DMS 273 (cell line): ENCODE results near the gene HHLA2.
"Not testable (repeated sequence)": the region's sequence is repeated elsewhere in the genome, so short reads cannot be mapped to it uniquely, and the experiment has no call there.

Source experiments
- DNase-seq: peaks from one replicate; lab custom pipeline; 2025; ENCODE audit not compliant: unreplicated experiment; lab: John Stamatoyannopoulos, UW

Gene HHLA2, protein sequence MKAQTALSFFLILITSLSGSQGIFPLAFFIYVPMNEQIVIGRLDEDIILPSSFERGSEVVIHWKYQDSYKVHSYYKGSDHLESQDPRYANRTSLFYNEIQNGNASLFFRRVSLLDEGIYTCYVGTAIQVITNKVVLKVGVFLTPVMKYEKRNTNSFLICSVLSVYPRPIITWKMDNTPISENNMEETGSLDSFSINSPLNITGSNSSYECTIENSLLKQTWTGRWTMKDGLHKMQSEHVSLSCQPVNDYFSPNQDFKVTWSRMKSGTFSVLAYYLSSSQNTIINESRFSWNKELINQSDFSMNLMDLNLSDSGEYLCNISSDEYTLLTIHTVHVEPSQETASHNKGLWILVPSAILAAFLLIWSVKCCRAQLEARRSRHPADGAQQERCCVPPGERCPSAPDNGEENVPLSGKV

DNA sequence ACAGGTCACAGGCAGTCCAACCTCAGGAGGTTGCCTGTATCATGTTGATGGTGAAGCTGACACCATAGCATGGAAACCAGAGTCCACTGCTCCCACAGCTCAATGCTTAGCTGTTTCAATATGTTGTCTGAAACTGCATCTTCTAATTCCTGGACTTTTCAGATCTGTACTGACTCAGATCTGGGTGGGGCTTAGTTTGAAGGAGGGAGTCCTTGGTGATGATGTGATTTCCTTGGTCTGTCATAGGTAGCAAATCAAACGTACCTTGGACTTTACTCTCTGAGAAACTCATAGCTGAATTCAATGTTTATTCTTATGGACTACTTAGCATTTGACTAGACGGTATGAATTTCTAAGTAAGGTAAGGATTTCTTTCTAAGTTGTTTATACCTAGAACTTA, at the start of gene HHLA2:
Gene HHLA2 (plus strand): TSS at position 310 of the 400 bp plus-strand sequence. CDS start 55,266 bp downstream, outside the sequence.
- DNase-seq: no peak

DNA sequence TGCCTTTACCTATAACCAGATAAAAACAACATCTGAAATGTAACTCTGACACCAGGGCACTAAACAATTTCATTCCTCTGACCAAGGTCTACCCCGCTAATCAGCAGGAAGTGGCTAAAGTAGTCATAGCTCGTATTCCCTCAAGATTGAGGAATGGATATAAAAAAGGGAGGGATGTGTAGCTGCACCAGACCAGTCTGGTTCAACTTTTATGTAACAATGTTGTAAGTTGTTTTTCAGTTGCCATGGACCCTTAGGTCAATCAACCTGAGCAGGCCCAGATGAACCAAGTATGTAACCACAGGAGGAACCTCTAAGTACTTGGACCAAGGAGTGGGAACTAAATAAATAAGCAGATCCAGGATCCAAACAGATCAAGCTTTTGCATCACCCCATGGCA, 45.7 kb upstream of the HHLA2 start:
- DNase-seq: no peak

DNA sequence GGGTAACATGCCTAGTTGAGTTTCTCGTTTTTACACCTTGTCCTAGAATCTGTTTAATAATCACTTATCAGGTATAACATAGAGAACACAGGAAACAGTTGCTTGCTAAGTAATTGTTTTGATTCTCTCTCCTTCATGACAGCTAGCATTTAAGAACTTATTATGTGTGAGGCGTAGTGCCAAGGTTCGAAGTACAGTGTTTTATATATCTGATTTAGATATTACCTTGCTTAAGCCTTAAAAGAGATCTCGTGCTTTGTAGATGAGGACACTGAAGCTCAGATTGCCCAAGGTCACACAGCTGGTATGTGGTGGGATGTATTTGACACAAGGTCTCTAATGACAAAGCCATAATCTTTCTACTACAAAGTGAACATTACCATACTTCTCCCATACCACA, 45.1 kb upstream of the HHLA2 start:
- DNase-seq: no peak

DNA sequence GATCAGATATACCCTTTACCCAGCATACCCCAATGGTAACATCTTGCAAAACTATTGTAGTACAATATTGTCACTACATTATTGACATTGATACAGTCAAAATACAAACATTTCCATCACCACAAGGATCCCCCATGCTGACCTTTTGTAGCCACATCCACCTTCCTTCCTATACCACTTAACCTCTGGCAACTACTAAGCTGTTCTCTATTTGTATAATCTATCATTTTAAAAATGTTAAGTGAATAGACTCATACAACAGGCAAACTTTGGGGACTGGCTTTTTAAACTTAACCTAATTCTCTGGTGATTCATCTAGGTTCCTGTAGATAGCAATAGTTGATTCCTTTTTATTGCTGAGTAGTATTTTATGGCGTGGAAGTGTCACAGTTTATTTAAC, 44.5 kb upstream of the HHLA2 start:
- no peak for DNase-seq

DNA sequence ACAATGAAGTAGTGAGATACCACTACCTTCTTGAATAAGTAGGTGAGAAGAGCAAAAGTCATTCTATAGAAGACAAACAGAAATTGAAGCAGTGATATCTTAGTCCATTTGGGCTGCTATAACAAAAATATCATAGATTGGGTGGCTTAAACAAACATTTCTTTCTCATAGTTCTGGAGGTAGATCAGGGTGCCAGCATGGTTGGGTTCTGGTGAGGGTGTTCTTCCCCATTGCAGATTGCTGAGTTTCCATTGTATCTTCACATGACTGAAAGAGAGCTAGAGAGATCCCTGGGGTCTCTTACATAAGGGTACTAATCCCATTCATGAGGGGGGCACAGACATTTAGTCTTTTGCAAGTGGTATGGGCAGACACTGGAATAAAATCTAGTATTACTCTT, 41.2 kb upstream of the HHLA2 start:
- DNase-seq: no peak

DNA sequence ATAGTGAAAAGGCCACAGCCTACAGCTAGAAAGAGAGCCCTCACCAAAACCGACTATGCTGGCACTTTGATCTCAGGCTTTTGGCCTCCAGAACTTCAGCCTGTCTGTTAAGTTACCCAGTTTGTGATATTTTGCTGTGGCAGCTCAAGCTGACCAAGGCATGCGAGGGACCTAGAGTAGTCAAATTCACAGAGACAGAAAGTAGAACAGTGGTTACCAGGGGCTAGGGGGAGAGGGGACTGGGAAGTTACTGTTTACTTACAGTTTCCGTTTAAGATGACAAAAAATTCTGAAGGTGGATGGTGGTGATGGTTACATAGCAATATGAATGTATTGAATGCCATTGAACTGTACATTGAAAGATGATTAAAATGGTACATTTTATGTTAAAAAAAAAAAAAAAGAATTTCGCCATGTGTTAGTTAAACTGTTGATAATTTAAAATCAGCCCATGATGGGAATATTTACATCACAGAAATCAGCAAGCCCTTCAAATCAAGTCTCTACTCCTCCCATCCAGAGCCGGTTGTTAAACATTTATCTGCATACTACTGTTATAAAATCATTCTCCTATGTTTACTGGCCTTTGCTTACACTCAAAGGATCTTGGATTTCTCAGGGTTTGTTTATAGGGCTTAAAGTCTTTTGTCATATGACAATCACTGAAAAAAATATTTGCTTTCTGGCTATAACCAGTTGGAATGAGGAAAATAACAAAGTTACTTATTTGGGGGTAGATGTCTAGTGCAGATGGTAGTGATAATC, 31.6 kb upstream of the HHLA2 start:
- DNase-seq: not testable (repeated sequence)

DNA sequence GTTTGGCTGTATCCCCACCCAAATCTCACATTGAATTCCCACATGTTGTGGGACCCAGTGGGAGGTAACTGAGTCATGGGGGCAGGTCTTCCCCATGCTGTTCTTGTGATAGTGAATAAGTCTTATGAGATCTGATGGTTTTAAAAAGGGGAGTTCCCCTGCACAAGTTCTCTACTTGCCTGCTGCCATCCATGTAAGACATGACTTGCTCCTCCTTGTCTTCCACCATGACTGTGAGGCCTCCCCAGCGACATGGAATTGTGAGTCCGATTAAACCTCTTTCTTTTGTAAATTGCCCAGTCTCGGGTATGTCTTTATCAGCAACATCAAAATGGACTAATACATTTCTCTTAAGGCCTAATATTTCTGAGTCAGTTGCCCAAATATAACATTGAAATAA, 28.1 kb upstream of the HHLA2 start:
- DNase-seq: not testable (repeated sequence)

DNA sequence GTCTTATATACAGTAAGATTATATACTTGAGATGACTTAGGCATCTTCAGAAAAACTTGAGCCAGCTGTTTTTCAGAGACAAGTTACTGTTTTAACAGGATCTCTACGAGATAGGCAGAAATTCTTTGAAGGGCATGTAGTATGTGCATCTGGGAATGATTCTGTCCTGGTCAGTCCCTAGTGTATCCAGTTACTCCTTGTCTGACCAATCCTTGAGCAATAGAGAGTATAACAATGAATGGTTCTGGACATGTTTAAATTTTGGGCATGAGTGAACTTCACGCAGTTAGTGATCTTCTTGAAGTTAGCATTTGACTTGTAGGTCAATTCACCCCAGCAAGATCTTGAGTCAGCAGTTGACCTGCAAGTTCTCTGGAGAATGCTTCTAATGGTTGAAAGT, 24.7 kb upstream of the HHLA2 start:
- no peak for DNase-seq

DNA sequence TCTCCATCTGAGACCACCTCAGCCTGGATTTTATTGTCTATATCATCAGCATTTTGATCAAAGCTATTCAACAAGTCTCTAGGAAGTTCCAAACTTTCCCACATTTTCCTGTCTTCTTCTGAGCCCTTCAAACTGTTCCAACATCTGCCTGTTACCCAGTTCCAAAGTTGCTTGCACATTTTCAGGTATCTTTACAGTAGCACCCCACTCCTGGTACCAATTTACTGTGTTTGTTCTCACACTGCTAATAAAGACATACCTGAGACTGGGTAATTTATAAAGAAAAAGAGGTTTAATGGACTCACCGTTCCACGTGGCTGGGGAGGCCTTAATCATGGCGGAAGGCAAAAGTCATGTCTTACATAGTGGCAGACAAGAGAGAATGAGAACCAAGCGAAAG, 17.3 kb upstream of the HHLA2 start:
- DNase-seq: not testable (repeated sequence)

DNA sequence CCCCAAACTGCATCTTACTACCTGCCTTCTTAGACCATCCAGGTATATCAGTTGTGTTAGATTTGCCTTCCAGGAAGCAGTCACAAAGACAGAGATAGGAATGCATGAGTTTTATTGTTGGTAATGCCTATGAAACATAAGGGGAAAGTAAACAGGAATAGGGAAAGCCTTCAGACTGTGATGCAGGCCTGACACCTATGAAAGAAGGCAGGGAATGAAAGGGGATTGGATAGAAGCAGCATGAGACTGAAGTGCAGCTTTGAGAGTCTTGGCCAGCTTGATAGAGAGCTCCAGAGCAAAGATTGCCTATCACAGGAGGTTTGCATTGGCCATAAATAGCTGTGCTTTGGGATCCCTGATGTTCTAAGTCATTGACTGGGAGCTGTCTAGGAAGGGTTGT, 15.9 kb upstream of the HHLA2 start:
- no peak for DNase-seq

DNA sequence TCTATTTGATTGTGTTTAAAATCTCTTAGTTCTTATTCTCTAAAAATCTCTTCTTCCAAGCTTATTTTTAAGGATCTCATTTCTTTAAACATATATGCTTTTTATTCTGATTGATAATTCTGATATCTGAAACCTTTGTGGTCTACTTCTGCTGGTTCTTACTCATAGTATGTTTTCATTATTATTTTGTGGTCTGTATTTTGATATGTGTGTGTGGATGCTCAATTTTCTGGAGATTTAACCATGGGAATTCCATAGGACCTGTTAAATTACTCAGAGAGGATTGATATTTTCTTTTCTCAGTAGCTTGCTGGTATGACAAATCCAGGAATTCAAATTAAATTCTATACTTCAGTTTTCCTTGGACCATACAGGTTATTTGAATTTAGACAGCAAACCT, 14.7 kb upstream of the HHLA2 start:
- no peak for DNase-seq

DNA sequence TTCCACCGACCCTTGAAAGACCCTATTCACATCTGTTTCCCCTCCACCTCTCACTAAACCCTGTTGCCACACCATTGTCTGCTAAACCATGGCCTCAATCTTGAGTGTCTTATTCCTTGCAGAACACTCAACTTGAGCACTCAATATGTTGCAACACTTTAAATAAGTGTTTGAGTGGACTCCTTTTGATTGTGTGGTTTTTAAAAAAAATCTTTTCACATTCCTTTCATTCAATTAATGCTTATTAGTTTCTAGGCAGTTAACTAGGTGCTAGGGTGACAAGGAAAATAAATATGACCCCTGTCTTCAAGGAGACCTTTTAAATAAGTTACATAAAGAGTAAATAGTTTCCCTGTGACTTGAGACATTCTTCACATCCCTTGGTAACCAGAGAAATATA, 13.3 kb upstream of the HHLA2 start:
- DNase-seq: no peak

DNA sequence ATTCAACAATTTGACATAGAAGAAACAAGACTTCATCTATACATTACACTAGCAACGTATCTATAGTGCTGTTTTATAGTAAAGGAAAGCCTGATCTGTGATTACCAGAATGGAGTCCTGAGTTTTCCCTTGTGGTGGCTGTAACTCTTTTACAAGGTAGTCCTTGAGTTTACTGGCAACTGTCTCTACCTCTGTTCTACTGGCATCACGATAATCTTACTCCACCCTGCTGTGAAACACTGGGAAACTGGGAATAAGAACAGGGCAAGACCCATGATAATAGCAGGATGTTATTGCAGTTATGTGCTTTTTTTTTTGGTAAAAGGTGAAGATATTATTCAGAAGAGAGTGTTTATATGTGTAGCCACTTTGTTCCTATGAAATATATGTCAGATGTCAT, 12.4 kb upstream of the HHLA2 start:
- no peak for DNase-seq

DNA sequence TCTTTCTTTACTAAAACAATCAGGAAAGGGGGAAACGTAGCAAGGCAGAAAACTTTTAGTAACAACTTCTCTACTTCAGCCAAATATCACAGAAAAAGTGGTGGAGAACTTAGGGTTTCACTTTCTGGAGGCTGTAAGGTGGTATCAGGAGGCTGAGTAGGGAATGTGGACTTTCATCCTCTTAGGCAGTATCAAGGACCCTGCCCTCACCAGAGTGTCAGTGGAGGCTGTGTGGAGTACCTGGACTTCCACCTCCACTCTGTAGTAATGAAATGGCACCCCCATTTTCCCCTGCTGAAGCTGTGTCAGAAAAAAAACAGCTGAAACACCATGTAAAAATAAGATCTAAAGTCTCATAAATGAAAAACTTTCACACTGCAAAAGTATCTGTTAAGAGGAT, 11.2 kb upstream of the HHLA2 start:
- no peak for DNase-seq

DNA sequence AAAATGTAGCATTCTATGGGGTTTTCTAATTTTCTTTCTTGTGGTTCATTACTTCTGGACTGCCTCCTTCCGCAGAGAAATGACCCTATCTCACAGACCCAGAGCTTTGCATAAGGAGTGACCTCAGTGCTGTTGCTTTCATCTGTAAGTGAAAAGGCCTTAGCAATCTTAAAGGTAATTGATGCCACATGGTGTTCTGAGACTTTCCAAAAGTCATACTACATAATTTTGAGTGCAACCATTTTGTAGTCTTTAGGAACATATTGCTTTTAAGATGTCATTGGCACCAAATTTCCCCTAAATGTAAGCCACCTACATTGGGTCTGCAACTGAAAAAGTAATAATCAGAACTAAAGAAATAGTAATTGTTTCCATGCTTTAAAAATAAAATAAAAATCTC, 9.2 kb upstream of the HHLA2 start:
- no peak for DNase-seq

DNA sequence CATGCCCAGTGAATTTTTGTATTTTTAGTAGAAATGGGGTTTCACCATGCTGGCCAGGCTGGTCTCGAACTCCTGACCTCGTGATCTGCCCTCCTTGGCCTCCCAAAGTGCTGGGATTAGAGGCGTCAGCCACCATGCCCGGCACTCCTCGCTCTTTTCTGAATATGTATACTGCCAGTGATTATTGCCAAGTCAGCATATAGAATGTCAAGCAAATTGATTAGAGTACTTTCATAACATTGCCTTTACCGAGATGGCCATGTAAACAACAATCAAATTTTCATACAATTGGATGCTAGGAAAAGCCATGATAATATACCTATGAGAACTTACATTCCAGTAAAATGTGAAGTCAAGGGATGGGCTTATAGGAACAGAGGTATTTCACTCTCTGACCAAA, 8.2 kb upstream of the HHLA2 start:
- DNase-seq: not testable (repeated sequence)

DNA sequence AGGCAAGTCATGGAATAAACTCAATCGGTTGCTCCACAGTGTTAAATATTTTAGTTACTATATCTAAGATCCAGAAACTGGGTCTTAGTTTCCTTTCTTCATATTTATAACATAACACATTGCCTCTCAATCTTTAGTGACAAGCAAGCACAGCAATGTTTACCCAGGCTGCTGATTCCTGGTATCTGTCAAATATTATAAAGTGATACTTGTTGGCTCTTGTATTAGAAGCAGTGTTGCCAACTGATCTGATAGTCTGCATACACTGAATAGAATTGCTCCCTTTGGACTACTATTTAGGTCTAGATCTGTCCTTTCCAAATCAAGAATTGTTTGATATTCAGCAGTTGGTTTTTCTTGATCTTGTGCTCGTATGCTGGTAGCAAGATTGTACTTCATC, 7.2 kb upstream of the HHLA2 start:
- DNase-seq: no peak

DNA sequence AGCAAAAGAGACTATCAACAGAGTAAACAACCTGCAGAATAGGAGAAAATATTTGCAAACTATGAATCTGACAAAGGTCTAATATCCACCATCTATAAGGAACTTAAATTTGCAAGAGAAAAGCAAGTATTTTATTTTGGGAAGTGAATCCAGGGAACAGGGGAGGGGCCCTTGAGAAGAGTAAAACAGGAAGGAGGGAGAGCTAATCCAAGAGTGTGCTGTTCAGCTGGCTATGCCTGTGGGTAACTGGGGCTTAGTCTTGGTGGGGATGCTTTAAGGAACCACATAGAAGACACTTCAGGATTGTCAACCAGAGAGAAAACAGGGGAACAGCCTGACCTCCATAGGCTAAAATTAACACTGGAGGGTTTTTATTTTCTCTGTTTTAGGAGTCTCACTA, 3.9 kb upstream of the HHLA2 start:
- DNase-seq: no peak

DNA sequence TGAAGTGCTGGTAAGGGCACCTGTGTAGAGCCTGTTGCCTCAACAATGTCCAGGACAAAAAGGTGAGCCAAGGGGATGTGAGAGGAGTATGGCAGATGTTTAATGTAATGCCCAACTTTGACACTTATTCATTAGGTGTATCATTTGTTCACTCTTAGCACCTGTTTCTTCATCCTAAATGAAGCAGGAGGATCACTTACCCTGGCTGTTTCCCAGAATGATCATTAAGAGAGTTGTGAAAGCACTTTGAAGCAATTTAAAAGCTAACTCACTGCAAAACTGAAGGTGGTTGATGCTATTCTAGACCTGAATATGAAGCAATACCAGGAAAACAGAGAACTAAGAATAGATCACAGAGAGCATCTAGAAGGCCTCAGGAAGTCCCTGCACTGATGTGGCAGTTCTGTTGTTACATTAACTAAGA, 3.4 kb upstream of the HHLA2 start:
- DNase-seq: no peak

DNA sequence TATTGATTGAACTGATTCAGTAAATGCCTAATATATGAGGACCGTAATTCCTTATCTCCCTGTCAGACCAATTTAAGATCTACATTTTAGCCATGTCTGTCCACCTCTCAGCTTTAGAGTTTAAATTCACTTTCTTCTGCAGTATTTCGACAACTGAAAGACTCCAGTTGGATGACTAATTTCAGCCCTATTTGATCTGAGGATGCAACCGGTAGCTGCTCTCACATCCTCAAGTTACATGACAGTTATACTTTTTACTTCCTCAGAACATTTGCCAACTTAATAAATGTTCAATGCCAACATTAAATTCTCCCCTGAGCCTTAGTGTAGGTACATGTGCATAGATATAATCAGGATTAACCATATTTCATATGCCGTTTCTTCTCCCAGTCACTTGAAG, 2.5 kb upstream of the HHLA2 start:
- DNase-seq: no peak

DNA sequence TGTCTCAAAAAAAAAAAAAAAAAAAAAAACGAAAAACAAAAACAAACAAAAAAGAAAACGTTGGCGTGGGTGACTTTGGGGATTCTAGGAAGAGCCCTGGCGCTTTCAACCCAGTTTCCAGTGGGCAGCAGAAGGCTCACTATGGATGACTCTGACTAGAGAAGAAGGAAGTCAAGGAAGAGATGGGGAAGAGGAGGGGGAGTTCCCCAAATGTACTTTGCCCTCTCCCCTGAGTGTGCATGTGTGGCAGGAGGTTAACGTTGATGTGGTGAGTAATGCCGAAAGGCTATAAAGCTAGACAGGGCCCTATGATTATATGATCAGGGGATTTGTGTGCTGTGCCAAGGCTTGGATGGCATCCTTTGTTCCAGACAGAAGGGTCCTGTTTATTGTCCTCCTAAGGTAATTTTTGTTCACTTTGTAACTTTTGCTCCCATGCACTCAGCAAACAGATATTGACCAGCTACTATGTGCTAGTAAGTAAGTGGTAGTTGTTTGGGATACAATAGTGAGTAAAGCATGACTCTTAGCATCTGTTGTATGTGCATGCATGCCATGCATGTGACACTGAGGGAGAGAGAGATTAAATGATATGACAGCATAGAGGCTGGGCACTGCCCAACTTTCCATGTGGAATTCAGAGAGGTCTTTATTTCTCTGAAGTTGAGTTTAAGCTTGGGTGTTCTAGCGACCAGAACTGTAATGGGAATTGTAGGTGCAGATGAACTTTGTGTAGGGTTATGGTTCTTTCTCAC, 750 bp upstream of the HHLA2 start:
- no peak for DNase-seq

DNA sequence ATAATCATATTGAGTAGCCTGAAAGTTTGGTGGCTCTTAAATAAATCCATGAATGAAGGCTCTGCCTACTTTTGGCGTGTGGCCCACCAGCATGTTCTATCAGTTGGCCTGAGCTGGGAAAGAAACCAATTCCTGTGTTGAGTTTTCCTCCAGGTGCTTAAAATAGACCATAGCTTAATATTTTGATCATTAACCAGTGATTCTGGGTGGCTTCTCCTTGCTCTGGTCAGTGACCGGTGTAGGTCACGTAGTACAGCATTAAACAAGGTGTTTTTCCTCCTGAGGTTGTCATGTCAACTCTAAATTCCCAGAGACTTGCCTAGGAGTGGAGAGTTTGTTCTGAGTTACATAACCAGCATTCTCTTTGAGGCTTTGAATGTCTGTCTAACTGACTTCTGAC, 1.3 kb downstream of the HHLA2 start:
- DNase-seq: peak; percentile 17
